ENCODE measurements around the gene FAM3D.
A peak's percentile ranks its signal among the peaks of the same experiment; 100 is the strongest.

DNA sequence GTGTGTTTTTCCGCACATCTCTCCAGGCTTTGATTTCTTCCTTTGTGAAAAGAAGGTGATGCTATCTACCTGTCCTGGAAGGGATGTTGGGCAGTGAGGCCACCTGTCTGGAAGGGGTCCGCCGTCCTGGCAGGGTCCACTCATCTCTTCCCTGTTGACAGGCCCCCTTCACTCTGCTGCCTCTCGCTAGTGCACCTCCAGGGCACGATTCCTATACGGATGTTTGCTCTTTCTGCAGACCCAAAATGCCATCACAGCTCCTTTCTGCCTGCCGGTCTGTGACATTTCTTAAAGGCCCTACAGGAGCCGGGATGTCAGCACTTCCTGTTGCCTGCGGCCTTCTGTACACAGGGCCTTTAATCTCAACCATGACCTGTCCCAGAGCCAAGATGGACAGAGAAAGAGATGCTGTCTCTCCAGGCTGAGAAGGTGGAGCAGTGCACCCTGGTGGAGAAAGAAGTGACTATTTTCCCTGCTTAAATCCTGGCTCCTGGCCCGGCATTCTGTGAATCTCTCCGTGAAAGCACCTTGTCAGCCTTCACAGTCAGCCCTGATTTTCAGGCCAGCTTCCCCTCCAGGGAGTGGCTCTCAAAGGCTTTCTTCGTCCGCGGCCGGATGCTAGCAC, 7.4 kb downstream of the FAM3D start:
- TF ChIP-seq, protein P1, sequence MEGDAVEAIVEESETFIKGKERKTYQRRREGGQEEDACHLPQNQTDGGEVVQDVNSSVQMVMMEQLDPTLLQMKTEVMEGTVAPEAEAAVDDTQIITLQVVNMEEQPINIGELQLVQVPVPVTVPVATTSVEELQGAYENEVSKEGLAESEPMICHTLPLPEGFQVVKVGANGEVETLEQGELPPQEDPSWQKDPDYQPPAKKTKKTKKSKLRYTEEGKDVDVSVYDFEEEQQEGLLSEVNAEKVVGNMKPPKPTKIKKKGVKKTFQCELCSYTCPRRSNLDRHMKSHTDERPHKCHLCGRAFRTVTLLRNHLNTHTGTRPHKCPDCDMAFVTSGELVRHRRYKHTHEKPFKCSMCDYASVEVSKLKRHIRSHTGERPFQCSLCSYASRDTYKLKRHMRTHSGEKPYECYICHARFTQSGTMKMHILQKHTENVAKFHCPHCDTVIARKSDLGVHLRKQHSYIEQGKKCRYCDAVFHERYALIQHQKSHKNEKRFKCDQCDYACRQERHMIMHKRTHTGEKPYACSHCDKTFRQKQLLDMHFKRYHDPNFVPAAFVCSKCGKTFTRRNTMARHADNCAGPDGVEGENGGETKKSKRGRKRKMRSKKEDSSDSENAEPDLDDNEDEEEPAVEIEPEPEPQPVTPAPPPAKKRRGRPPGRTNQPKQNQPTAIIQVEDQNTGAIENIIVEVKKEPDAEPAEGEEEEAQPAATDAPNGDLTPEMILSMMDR (conservative IDR thresholded peaks at IDR 0.05; ENCODE audit: low read depth, low read length) = peak; percentile 44
- no peak for TF ChIP-seq EZH2 (IDR thresholded peaks at IDR 0.05; ENCODE audit: borderline replicate concordance, low read depth, low read length, poor library complexity, severe bottlenecking)
